ENCODE data around the gene BABAM2. TPM values are rescaled to one million over a fixed set of nuclear protein-coding genes. Genes with fewer than 3 reads are reported as not detected.

BABAM2 gene
- total RNA-seq: 32.3 and 38.9 TPM in 2 replicates

GRCh38 chr2:27890146-27890923 is at the start of gene BABAM2, which contains the start of gene RBKS:
BABAM2 (plus strand) TSS chr2:27890729; CDS start chr2:27894557, 3,828 bp downstream.
RBKS (minus strand) TSS chr2:27890387; CDS start chr2:27890345, 42 bp downstream.

Small RNAs within 50 kb of the gene (small RNA-seq; reads per million reads assigned to genes)
- gene MIR4263: not detected
- gene RF02271: not detected

Other genes with a start within 250 kb of the BABAM2 start
- 28.5 and 43.3 TPM in 2 replicates for gene SUPT7L, start 227.1 kb upstream of the BABAM2 start, total RNA-seq
- 25.6 and 26.0 TPM in 2 replicates for gene SLC4A1AP, start 226.8 kb upstream of the BABAM2 start, total RNA-seq
- gene MRPL33, start 119.0 kb upstream of the BABAM2 start, total RNA-seq: 28.9 and 39.0 TPM in 2 replicates
- 1.3 TPM in 2 replicates for gene RBKS, start 342 bp upstream of the BABAM2 start, total RNA-seq

Data from hair follicle dermal papilla cell (primary cell).